Effector memory CD8-positive, alpha-beta T cell (primary cell): ENCODE measurements around the gene GRM8.

Experiments used
- ATAC-seq: fragments of 150-1000 bp; cut with Tn5 transposase; replicated peaks from 2 replicates; pipeline ENCODE4 v1.10.0; 2021; ENCODE audit warnings: mild to moderate bottlenecking, moderate library complexity
- DNase-seq, 3 experiments: peaks; one replicate each; pipeline ENCODE4 v3.0.0; 2021
- H3K27ac Mint-ChIP-seq, 2 donors: one replicate each; pipeline ENCODE4 v1.8.0; 2022; ENCODE audit warnings: mild to moderate bottlenecking in 2 of 2, mixed read lengths in 2 of 2, moderate library complexity in 2 of 2
- H3K27me3 Mint-ChIP-seq, 2 donors: one replicate each; pipeline ENCODE4 v1.8.0; 2022; ENCODE audit warnings: mixed read lengths in 2 of 2
- H3K36me3 Mint-ChIP-seq: one replicate; pipeline ENCODE4 v1.8.0; 2022; ENCODE audit warnings: mild to moderate bottlenecking, moderate library complexity, mixed read lengths; ENCODE audit not compliant: insufficient read depth
- H3K4me1 Mint-ChIP-seq, 2 donors: one replicate each; pipeline ENCODE4 v1.8.0; 2022; ENCODE audit warnings: low read depth in 2 of 2, mixed read lengths in 2 of 2
- H3K4me3 Mint-ChIP-seq, 2 donors: one replicate each; pipeline ENCODE4 v1.8.0; 2022; ENCODE audit warnings: mild to moderate bottlenecking in 2 of 2, mixed read lengths in 2 of 2, moderate library complexity in 2 of 2
- H3K9me3 Mint-ChIP-seq, 2 donors: one replicate each; pipeline ENCODE4 v1.8.0; 2022; ENCODE audit warnings: mixed read lengths in 2 of 2

The GRM8 gene

DNA sequence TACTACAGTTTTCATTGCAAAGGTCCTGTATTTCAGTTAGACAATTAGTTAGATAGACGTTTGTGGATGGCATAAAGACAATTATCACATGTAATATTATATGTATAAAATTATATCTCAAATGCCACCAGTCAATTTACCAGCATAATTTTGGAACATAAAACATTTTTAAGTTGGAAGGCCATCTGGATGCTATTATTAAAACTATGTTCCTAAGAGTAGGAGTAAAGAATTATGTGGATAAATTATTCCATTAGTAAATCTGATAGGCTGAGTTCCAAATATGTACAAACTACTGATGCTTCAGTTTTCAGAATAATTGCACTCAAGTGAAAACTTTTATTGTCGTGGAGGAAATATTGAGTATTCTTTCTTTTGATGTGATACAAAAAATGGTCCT lies 790.3 kb downstream of the GRM8 start:
- Mint-ChIP-seq H3K27ac (no peak overlapping the region), H3K9me3 (peaks cover 8 to 9% of the 10 kb centered on the region in 2 donors), H3K27me3 (no peaks in the 10 kb centered on the region), H3K4me1 (no peaks in the 10 kb centered on the region), H3K4me3 (no peak overlapping the region), H3K36me3 (no peaks in the 10 kb centered on the region)
- DNase-seq (no peak), ATAC-seq (no peak)

DNA sequence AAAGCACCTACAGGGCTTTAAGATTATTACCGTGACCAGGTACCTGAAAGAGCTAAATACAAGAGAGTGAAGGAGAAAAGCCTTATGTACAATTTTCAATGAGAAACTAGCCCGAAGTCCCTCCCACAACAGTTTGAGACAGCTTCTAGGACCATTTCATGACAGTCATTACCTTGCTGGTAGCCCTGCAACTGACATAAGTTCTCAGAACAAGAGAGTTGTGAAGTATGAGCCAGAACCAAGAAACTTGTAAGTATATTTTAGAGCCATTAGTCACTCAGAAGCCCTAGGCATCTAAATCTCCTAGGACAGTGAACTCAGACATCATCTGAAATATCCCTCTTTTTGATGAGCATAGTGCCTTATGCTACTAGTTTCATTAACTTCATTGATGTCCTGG lies 792.1 kb downstream of the GRM8 start:
- no peak for DNase-seq
- no peak overlapping the region for H3K27ac Mint-ChIP-seq
- no peaks in the 10 kb centered on the region for H3K36me3 Mint-ChIP-seq
- peaks cover 8 to 9% of the 10 kb centered on the region in 2 donors for H3K9me3 Mint-ChIP-seq
- no peak for ATAC-seq
- no peaks in the 10 kb centered on the region for H3K4me1 Mint-ChIP-seq
- no peaks in the 10 kb centered on the region for H3K27me3 Mint-ChIP-seq
- H3K4me3 Mint-ChIP-seq, result no peak overlapping the region

DNA sequence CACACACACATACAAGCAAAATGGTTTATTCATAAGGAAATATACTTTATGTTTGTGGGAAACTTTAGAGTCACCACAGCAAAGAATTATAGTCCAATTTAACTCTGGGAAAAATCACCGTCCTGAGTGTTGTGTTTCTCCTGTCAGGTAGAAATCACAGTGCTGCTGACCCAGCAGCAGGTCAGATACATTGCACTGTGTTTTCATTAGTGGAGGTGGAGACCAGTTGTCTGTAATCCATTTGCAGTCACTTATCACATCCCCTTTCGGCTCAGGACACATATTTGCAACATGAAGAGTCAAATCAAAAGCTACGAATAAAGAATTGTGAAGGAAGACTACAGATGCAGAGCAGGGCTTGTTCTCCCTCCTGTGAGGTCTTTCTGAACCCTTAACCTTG lies 799.6 kb downstream of the GRM8 start:
- no peaks in the 10 kb centered on the region for H3K36me3 Mint-ChIP-seq
- ATAC-seq (no peak), DNase-seq (no peak)
- no peak overlapping the region for H3K27ac Mint-ChIP-seq
- no peaks in the 10 kb centered on the region for H3K4me1 Mint-ChIP-seq
- peaks cover 10% of the 10 kb centered on the region in 2 donors for H3K9me3 Mint-ChIP-seq
- no peak overlapping the region for H3K4me3 Mint-ChIP-seq
- no peaks in the 10 kb centered on the region for H3K27me3 Mint-ChIP-seq

- ATAC-seq, result no peak
- H3K4me1 Mint-ChIP-seq, result no peaks in the 10 kb centered on the region
- no peak overlapping the region for H3K27ac Mint-ChIP-seq
- no peaks in the 10 kb centered on the region for H3K27me3 Mint-ChIP-seq
- peaks cover 7 to 10% of the 10 kb centered on the region in 2 donors for H3K9me3 Mint-ChIP-seq
- no peaks in the 10 kb centered on the region for H3K36me3 Mint-ChIP-seq
- no peak for DNase-seq
- no peak overlapping the region for H3K4me3 Mint-ChIP-seq
Observed at GRCh38 chr7:126450269-126450671, 802.5 kb downstream of the GRM8 start.

DNA sequence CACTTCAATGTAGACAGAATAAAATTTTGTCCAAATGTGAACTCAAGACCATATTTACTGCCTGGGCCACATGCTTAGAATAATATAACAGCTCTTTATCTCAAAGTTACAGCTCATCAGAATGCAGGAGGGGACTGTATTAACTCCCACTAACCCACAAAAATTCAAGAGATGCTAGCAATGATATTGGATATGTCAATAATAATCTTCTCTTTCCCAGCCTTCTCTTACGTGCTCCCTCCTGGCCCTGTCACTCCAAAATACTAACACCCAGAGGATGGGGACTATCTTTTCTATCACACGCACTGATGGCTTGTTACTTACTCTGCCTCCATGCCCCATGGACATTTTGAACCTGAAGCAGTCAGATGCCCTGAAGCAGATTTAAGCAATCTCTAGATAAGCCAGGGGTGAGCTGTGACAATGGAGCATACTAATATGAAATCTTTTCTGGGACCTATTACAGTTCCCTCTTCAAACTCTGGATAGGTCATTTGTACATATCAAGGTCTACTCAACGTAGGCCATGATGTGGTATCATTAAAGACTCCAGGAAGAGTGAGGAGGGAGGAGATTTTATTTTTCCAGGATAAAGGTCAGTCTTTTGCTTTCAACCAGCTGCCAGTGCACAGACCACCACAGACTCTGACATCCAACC lies 803.0 kb downstream of the GRM8 start:
- no peak overlapping the region for H3K27ac Mint-ChIP-seq
- DNase-seq, result no peak
- H3K4me3 Mint-ChIP-seq, result no peak overlapping the region

GRCh38 chr7:126447984-126448383 lies 804.8 kb downstream of the GRM8 start:
- Mint-ChIP-seq H3K36me3 (no peaks in the 10 kb centered on the region), H3K4me3 (no peak overlapping the region), H3K9me3 (peaks cover 4 to 10% of the 10 kb centered on the region in 2 donors), H3K4me1 (no peaks in the 10 kb centered on the region), H3K27me3 (no peaks in the 10 kb centered on the region), H3K27ac (no peak overlapping the region)
- DNase-seq (no peak), ATAC-seq (no peak)

More for the DNA sequence above, 803.0 kb downstream of the GRM8 start:
- H3K27me3 Mint-ChIP-seq, result no peaks in the 10 kb centered on the region
- H3K9me3 Mint-ChIP-seq, result peaks cover 5 to 10% of the 10 kb centered on the region in 2 donors
- H3K36me3 Mint-ChIP-seq, result no peaks in the 10 kb centered on the region
- no peaks in the 10 kb centered on the region for H3K4me1 Mint-ChIP-seq
- no peak for ATAC-seq

GRCh38 chr7:126445991-126446390 lies 806.8 kb downstream of the GRM8 start:
- no peak overlapping the region for H3K27ac Mint-ChIP-seq
- H3K4me3 Mint-ChIP-seq, result no peak overlapping the region
- ATAC-seq (no peak), DNase-seq (no peak)
- H3K9me3 Mint-ChIP-seq, result peaks cover 0 to 3% of the 10 kb centered on the region in 2 donors
- no peaks in the 10 kb centered on the region for H3K36me3 Mint-ChIP-seq
- no peaks in the 10 kb centered on the region for H3K4me1 Mint-ChIP-seq
- H3K27me3 Mint-ChIP-seq, result no peaks in the 10 kb centered on the region

GRCh38 chr7:126443951-126444350 lies 808.8 kb downstream of the GRM8 start:
- Mint-ChIP-seq H3K4me3 (no peak overlapping the region), H3K27ac (no peak overlapping the region), H3K36me3 (no peaks in the 10 kb centered on the region), H3K4me1 (no peaks in the 10 kb centered on the region), H3K27me3 (no peaks in the 10 kb centered on the region), H3K9me3 (no peaks in the 10 kb centered on the region)
- DNase-seq (no peak), ATAC-seq (no peak)

- Mint-ChIP-seq H3K27ac (no peak overlapping the region), H3K36me3 (no peaks in the 10 kb centered on the region), H3K27me3 (no peaks in the 10 kb centered on the region), H3K9me3 (no peaks in the 10 kb centered on the region), H3K4me3 (no peak overlapping the region), H3K4me1 (no peaks in the 10 kb centered on the region)
- ATAC-seq (no peak), DNase-seq (no peak)
Observed at GRCh38 chr7:126442908-126443307, 809.8 kb downstream of the GRM8 start.

DNA sequence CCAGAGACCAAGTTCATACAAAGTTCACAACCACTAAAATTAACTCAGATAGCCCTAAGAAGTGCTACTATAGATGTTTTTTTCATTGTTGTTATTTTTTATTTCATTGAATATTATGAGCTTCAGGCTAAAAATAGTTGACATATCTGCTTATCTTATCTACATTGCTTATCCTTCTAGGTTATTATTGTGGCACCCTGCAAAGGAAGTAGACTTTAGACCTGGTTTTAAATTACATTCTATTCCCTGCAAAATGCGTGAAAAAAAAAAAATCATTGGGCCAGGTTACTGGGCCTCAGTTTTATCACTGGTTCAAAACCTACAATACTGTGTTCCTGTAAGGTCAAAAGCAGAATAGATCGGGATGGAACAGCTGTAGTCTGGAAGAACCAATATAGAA lies 811.0 kb downstream of the GRM8 start:
- H3K4me3 Mint-ChIP-seq, result no peak overlapping the region
- ATAC-seq (no peak), DNase-seq (no peak)
- H3K27ac Mint-ChIP-seq, result no peak overlapping the region
- no peaks in the 10 kb centered on the region for H3K36me3 Mint-ChIP-seq
- no peaks in the 10 kb centered on the region for H3K27me3 Mint-ChIP-seq
- no peaks in the 10 kb centered on the region for H3K9me3 Mint-ChIP-seq
- no peaks in the 10 kb centered on the region for H3K4me1 Mint-ChIP-seq

DNA sequence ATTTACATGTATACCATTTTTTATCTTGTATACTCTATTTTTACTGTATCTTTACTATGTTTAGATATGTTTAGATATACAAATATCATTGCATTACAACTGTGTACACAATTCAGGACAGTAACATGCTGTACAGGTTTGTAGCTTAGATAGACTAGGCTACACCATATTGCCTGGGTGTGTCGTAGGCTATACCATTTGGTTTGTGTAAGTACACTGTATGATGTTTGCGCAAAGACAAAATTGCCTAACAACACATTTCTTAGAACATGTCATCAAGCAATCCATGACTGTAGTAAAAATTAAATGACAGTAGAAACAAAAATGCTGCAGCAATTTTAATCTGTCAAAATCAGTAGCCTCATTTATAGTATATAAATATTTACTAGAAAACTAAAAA lies 812.2 kb downstream of the GRM8 start:
- no peak overlapping the region for H3K4me3 Mint-ChIP-seq

DNA sequence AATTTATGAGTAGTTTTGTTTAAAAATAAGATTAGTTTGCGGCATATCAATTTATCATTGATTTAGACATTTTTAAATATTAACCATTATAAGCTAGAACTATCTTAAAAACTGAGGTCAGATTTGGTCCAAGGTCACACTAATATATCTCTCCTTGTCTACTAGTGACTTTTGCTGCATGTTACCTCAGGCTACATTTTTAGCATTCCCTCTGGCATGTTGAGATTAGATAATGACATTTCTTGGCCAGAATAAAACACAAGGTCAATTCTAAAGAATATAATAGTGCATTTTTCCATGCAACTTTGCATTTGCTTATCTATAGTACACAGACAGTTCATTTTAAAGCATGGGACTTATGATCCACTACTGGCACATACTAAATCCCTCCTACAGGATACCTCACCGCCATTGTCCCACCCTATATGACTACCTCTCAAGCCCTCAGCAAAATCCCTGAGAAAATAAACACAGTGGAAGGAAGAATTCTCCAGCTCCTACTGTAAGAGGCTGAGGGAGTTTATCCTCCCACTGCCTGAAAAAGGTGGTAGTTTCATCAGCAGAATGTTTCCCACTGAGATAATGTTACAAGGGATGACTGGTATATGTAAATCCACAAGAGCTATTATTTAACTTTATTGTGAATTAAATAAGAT lies 816.4 kb downstream of the GRM8 start:
- H3K9me3 Mint-ChIP-seq, result peaks cover 2 to 11% of the 10 kb centered on the region in 2 donors
- H3K4me1 Mint-ChIP-seq, result no peaks in the 10 kb centered on the region
- no peaks in the 10 kb centered on the region for H3K27me3 Mint-ChIP-seq
- ATAC-seq (no peak), DNase-seq (no peak)
- no peaks in the 10 kb centered on the region for H3K36me3 Mint-ChIP-seq
- H3K27ac Mint-ChIP-seq, result no peak overlapping the region
- no peak overlapping the region for H3K4me3 Mint-ChIP-seq

More for the DNA sequence above, 812.2 kb downstream of the GRM8 start:
- Mint-ChIP-seq H3K27ac (no peak overlapping the region), H3K9me3 (no peaks in the 10 kb centered on the region), H3K36me3 (no peaks in the 10 kb centered on the region), H3K4me1 (no peaks in the 10 kb centered on the region), H3K27me3 (no peaks in the 10 kb centered on the region)
- ATAC-seq (no peak), DNase-seq (no peak)

- Mint-ChIP-seq H3K27ac (no peak overlapping the region), H3K4me3 (no peak overlapping the region), H3K27me3 (no peaks in the 10 kb centered on the region), H3K9me3 (peaks cover 0 to 5% of the 10 kb centered on the region in 2 donors), H3K36me3 (no peaks in the 10 kb centered on the region), H3K4me1 (no peaks in the 10 kb centered on the region)
- DNase-seq (no peak), ATAC-seq (no peak)
Observed at GRCh38 chr7:126426652-126427051, 826.1 kb downstream of the GRM8 start.

DNA sequence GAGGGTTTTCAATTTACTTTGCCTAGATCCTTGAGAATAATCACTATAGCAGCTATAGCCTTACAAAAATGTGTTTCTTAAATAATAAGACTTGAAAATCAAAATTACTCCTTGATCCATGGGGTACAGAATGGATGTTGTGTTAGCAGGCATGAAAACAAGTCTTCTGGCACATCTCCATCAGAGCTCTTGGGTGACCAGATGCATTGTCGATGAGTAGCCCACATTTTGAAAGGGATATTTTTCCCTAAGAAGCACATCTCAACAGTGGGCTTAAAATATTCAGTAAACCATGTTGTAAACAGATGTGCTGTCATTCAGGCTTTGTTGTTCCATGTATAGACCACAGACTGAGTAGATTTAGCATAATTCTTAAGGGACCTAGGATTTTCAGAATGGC lies 827.8 kb downstream of the GRM8 start:
- ATAC-seq (no peak), DNase-seq (no peak)
- no peaks in the 10 kb centered on the region for H3K27me3 Mint-ChIP-seq
- H3K9me3 Mint-ChIP-seq, result peaks cover 0 to 7% of the 10 kb centered on the region in 2 donors
- no peaks in the 10 kb centered on the region for H3K36me3 Mint-ChIP-seq
- H3K4me3 Mint-ChIP-seq, result no peak overlapping the region
- no peaks in the 10 kb centered on the region for H3K4me1 Mint-ChIP-seq
- H3K27ac Mint-ChIP-seq, result no peak overlapping the region
